Measurements from ENCODE around the gene CD81.
"Not testable (repeated sequence)": the region's sequence is repeated elsewhere in the genome, so short reads cannot be mapped to it uniquely, and the experiment has no call there.

CD81 gene

GRCh38 chr11:2363577-2364370, 13.3 kb upstream of the CD81 start:
- no peaks in the 10 kb centered on the region for H3K4me1 Mint-ChIP-seq
- no peak overlapping the region for H3K27ac Mint-ChIP-seq
- CTCF ChIA-PET, result no interaction called here
- no peak overlapping the region for H3K4me3 Mint-ChIP-seq
- H3K9me3 Mint-ChIP-seq, result no peaks in the 10 kb centered on the region
- H3K27me3 Mint-ChIP-seq, result peaks cover 10% of the 10 kb centered on the region
- DNase-seq, result no peak
- H3K36me3 Mint-ChIP-seq, result no peaks in the 10 kb centered on the region

- not testable (repeated sequence) for DNase-seq, H3K36me3 Mint-ChIP-seq, H3K27me3 Mint-ChIP-seq, H3K27ac Mint-ChIP-seq, H3K4me3 Mint-ChIP-seq, H3K9me3 Mint-ChIP-seq, H3K4me1 Mint-ChIP-seq
- CTCF ChIA-PET, result interaction anchor here (0.7 kb wide), 1 partner anchor 11 kb away, joined by 3 read pairs; no protein-coding TSS in a partner anchor
These were observed 12.7 kb upstream of the CD81 start for GRCh38 chr11:2364386-2364785.

GRCh38 chr11:2365571-2366210, 11.4 kb upstream of the CD81 start:
- Mint-ChIP-seq H3K27me3 (peaks cover 6% of the 10 kb centered on the region), H3K4me3 (no peak overlapping the region), H3K27ac (no peak overlapping the region), H3K4me1 (no peaks in the 10 kb centered on the region), H3K36me3 (no peaks in the 10 kb centered on the region), H3K9me3 (no peaks in the 10 kb centered on the region)
- CTCF ChIA-PET, result no interaction called here
- DNase-seq, result no peak

- Mint-ChIP-seq H3K36me3 (no peaks in the 10 kb centered on the region), H3K9me3 (no peaks in the 10 kb centered on the region), H3K27ac (no peak overlapping the region), H3K27me3 (peaks cover 6% of the 10 kb centered on the region), H3K4me1 (no peaks in the 10 kb centered on the region), H3K4me3 (no peak overlapping the region)
- CTCF ChIA-PET, result no interaction called here
- DNase-seq, result no peak
These were observed 10.8 kb upstream of the CD81 start for GRCh38 chr11:2366276-2366675.

DNA sequence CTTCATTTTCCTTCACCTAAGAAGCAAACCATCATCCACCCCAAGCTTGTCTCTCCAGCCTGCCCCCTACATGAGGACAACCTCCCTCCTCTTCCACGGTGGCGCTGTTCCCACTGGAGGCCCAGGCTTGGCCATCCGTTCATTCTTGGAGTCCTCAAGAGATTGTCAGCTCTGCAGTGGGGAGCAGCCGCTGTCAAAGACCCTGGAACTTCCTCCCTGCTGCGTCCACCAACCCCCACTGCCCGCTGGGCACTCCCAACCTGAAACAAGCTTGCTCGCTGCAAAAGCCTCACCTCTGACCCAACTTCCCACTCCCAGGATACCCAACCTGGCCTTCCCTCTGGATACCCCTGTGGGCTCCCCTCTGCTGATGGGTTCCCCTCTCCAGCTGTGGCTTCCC, 10.4 kb upstream of the CD81 start:
- no peaks in the 10 kb centered on the region for H3K4me1 Mint-ChIP-seq
- no peaks in the 10 kb centered on the region for H3K9me3 Mint-ChIP-seq
- H3K36me3 Mint-ChIP-seq, result no peaks in the 10 kb centered on the region
- H3K4me3 Mint-ChIP-seq, result no peak overlapping the region
- peaks cover 6% of the 10 kb centered on the region for H3K27me3 Mint-ChIP-seq
- CTCF ChIA-PET, result interaction anchor here (0.6 kb wide), 1 partner anchor 128 kb away, joined by 3 read pairs; no protein-coding TSS in a partner anchor
- no peak overlapping the region for H3K27ac Mint-ChIP-seq
- no peak for DNase-seq

DNA sequence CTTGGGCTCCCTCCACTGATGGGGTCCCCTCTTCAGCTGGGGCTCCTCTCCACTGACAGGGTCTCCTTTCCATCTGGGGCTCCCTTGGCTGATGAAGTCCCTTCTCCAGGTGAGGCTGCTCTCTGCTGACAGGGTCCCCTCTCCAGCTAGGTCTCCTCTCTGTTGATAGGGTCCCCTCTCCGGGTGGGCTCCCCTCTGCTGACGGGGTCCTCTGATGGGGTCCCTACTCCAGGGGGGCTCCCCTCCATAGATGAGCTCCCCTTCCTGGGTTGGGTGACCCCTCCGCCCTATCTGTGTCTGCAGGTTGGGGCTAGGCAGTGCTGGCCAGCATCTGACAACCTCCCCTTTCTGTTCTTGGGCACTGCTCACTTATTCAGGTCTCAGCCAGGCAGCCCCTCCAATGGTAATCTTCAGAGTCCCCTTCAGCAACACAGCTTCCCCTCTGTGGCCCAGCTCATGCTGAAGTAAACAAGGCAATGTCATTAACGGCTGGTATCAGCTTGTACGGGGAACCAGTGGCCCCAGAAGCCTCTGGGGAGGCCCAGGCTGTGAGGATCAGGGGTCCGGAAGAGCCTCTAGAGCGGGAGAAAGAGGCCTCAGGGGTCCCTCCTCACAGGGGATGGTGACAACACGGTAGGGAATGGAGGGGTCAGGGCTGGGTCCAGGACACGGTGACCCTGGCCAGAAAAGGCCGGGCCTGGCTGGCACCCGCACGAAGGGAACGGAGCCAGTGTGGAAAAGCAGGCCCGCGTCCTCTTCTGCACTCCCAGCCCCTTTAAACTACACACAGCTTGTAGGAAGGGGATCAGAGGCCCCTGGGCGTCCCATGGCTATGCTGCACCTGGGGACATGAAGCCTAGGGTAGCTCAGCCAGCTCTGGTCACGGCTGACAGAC, 9.6 kb upstream of the CD81 start:
- CTCF ChIA-PET, result interaction anchor here (0.6 kb wide), 1 partner anchor 128 kb away, joined by 3 read pairs; no protein-coding TSS in a partner anchor
- Mint-ChIP-seq H3K36me3 (no peaks in the 10 kb centered on the region), H3K4me1 (no peaks in the 10 kb centered on the region), H3K27ac (no peak overlapping the region), H3K4me3 (no peak overlapping the region), H3K27me3 (peaks cover 6% of the 10 kb centered on the region), H3K9me3 (no peaks in the 10 kb centered on the region)
- no peak for DNase-seq

DNA sequence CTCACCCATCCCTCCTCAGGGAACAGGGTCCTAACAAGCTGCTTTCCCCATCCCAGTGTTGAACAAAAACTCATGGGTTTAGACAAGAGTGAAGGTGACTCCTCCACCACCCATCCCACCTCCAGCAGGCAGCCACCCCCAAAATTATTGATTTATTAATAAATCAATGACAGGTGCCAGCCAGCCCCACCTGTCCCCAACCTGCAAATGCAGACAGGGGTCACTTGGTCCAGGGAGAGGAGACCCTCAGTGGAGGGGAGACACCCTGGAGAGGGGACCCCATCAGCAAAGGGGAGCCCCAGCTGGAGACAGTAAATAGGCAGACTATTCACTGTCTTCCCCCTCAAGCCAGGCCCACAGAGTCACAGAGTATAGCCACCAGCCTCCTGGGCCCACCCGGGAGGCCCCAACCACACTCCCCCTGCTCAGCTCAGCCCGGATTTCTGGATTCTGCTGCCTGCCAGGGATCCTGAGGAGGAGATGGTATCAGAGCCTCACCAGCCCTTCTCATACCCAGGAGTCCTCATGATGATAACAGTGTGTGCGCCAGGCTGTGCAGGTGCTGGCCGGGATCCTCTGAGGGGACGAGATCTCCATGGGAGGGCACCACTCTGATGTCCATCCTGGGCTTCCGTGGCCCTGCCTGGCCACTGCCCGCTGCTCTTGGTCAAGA, 8.8 kb upstream of the CD81 start:
- DNase-seq, result no peak
- Mint-ChIP-seq H3K4me1 (no peaks in the 10 kb centered on the region), H3K9me3 (no peaks in the 10 kb centered on the region), H3K27ac (no peak overlapping the region), H3K4me3 (no peak overlapping the region), H3K36me3 (no peaks in the 10 kb centered on the region), H3K27me3 (peaks cover 6% of the 10 kb centered on the region)
- CTCF ChIA-PET, result no interaction called here

- CTCF ChIA-PET, result no interaction called here
- Mint-ChIP-seq H3K4me1 (no peaks in the 10 kb centered on the region), H3K4me3 (no peak overlapping the region), H3K27me3 (peaks cover 6% of the 10 kb centered on the region), H3K9me3 (no peaks in the 10 kb centered on the region), H3K36me3 (no peaks in the 10 kb centered on the region), H3K27ac (no peak overlapping the region)
- no peak for DNase-seq
These were observed 8.3 kb upstream of the CD81 start for GRCh38 chr11:2368851-2369180.

DNA sequence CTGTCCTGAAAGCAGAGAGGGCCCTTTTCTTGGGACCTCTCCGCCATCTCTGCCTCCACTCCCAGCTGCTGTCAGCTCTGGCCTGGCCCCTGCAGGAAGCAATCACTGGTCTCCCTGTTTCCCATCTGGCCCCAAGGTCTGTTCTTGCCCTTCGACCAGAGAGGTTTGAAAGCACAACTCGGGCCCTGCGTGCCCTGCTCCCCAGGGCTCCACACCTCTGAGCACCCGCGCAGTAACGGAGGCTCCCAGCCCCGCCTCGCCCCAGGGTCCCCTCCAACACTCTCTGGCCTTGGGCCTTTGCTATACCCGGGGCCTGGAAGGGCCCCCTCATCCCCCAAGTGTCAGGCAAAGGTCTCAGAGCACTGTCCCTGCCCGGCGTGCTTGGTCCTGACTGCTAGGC, 7.8 kb upstream of the CD81 start:
- H3K4me3 Mint-ChIP-seq, result no peak overlapping the region
- no peaks in the 10 kb centered on the region for H3K9me3 Mint-ChIP-seq
- CTCF ChIA-PET, result no interaction called here
- H3K36me3 Mint-ChIP-seq, result no peaks in the 10 kb centered on the region
- peaks cover 10% of the 10 kb centered on the region for H3K27me3 Mint-ChIP-seq
- no peak for DNase-seq
- no peak overlapping the region for H3K27ac Mint-ChIP-seq
- H3K4me1 Mint-ChIP-seq, result no peaks in the 10 kb centered on the region

DNA sequence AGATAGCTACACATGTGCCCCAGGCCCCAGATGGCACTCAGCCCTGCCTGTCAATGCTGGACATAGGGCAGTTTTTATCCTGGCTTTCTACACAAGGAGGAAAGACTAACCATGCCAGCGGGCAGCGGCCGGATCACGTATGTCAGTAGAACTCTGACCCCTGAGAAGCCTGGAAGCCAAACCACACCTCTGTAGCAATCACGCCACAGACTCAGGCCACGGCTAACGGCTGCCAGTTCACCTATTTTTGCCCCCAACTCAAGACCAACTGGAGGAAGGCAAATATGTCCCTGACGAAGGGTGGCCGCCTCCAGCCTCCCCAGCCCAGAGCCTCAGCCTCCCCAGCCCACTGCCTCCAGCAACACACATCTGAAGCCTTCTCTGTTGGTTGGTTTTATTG, 7.2 kb upstream of the CD81 start:
- Mint-ChIP-seq H3K4me3 (no peak overlapping the region), H3K27me3 (peaks cover 16% of the 10 kb centered on the region), H3K4me1 (no peaks in the 10 kb centered on the region), H3K27ac (no peak overlapping the region), H3K9me3 (no peaks in the 10 kb centered on the region), H3K36me3 (no peaks in the 10 kb centered on the region)
- no peak for DNase-seq
- CTCF ChIA-PET, result no interaction called here

DNA sequence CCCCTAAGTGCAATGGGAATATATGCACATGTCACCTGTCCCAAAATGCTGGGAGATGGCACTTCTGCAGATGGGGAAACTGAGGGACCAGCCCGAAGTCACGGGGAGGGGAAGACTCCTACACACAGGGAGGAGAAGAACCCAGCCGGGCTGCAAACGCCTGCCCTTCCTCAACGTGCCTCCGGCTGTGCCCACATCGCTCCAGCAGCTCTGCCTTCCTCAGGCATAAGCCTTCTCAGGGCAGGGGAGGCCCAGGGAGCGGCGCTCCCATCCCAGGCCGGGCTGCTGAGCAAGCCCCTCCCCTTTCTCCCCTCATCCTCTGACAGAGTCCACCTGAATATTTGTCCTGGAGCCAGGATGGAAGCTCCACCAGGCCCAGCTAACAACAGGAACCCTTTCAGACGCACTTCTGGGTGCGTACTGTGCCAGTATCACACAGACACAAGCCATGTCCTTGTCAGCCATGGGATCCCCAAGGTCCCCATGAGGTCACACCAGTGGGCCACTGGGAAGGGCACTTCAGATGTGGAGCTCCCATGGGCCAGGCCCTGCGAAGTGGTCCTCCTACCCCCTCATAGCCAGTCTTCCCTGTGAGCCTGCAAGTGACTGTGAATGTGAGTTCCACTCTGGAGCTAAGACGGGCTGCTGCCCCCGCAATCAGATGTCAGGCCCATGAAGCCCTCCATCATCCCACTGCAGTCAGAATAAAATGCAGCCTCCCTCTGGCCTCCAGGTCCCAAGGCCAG, 2.5 kb upstream of the CD81 start:
- H3K36me3 Mint-ChIP-seq, result peaks cover 2% of the 10 kb centered on the region
- CTCF ChIA-PET, result no interaction called here
- H3K27me3 Mint-ChIP-seq, result peaks cover 21% of the 10 kb centered on the region
- H3K4me3 Mint-ChIP-seq, result no peak overlapping the region
- DNase-seq, result no peak
- H3K9me3 Mint-ChIP-seq, result no peaks in the 10 kb centered on the region
- H3K4me1 Mint-ChIP-seq, result peaks cover 12% of the 10 kb centered on the region
- no peak overlapping the region for H3K27ac Mint-ChIP-seq

DNA sequence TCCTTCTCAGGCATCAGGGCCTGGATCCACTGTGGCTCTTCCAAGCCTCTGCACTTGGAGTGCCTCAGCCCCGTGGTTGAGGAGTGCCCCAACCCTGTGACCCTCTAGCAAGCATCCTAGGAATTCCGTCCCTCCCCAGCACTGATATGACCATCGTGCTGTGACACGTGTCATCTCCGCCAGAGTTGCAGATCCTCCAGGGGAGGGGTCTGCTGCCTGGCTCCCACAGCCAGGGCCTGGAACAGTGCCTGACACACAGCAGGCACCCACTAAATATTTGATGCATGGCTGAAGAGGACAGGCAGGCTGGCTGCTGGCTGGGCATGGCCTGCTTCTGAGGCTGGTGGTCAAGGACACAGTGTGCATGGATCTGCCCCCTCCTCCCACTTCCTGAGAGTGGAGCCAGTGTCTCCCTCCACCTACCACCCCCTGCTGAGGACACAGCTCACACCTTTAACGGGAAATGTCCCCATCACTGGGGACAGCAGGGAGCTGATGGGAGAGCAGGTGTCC, 1.7 kb upstream of the CD81 start:
- CTCF ChIA-PET, result interaction anchor here (0.6 kb wide), 1 partner anchor 11 kb away, joined by 3 read pairs; no protein-coding TSS in a partner anchor
- peaks cover 2% of the 10 kb centered on the region for H3K36me3 Mint-ChIP-seq
- H3K27ac Mint-ChIP-seq, result no peak overlapping the region
- no peak overlapping the region for H3K4me3 Mint-ChIP-seq
- peaks cover 18% of the 10 kb centered on the region for H3K4me1 Mint-ChIP-seq
- no peaks in the 10 kb centered on the region for H3K9me3 Mint-ChIP-seq
- DNase-seq, result no peak
- H3K27me3 Mint-ChIP-seq, result peaks cover 21% of the 10 kb centered on the region

GRCh38 chr11:2375964-2376551, 1.1 kb upstream of the CD81 start:
- Mint-ChIP-seq H3K4me3 (peak overlapping the region; percentile 63), H3K27ac (no peak overlapping the region), H3K27me3 (peaks cover 21% of the 10 kb centered on the region), H3K4me1 (peaks cover 21% of the 10 kb centered on the region), H3K36me3 (peaks cover 2% of the 10 kb centered on the region), H3K9me3 (no peaks in the 10 kb centered on the region)
- CTCF ChIA-PET, result interaction anchor here (0.6 kb wide), 1 partner anchor 11 kb away, joined by 3 read pairs; no protein-coding TSS in a partner anchor
- no peak for DNase-seq

Data from activated naive CD4-positive, alpha-beta T cell treated with anti-CD3 and anti-CD28 coated beads, Interleukin-2, amount 10 ng/mL, durations not matched to agents 7 days and 5 days (primary cell).